ENCODE results near the gene CYP27A1.
"Not testable (repeated sequence)": the region's sequence is repeated elsewhere in the genome, so short reads cannot be mapped to it uniquely, and the experiment has no call there.

CYP27A1 gene

DNA sequence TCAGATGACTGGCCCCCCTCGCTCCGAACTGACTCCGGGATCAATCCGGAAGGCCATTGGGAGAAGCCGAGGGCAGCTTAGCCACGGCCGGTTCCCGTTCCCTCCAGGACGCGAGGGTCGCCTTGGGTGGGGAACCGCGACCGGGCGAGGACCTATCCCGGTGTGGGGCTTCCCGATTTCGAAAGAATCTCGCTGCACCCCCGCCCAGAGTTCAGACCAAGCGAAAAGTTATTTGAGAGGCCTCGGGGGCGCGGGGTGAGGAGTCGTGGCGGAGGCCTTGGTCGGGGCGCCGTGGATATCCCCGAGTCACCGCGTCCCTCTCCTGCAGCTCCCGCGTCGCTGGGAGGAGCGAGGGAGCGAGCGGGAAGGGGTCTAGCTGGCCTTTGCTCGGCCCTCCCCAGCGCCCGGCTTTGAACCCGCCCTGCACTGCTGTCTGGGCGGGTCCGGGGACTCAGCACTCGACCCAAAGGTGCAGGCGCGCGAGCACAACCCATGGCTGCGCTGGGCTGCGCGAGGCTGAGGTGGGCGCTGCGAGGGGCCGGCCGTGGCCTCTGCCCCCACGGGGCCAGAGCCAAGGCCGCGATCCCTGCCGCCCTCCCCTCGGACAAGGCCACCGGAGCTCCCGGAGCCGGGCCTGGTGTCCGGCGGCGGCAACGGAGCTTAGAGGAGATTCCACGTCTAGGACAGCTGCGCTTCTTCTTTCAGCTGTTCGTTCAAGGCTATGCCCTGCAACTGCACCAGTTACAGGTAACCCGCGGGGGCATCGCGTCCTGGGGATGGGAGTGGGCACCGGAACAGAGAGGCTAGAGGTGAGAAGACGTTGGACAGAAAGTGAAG lies at the start of gene CYP27A1:
TSS of gene CYP27A1 (plus strand) at position 457 of the 837 bp plus-strand sequence. CDS start at position 493, 36 bp downstream.
- peak; percentile 69 for DNase-seq

DNA sequence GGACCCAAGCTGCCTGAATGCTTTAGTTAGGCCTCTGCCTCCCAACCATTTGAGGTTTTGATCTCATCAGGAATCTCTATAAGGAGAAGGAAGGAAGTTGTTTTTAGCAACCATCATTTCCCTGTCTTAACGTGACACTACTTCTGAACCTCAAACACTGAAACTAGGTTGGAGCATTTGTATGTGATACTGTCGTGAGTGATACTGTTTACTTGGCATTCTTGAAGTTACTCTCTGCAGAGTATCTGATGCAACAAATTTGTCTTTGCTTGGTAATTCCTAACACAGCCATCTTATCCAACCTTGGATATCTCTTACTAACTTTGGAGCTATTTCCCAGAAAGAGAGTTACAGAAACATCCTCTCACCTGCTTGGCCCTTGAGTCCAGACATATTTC lies 49.2 kb upstream of the CYP27A1 start:
- no peak for DNase-seq

DNA sequence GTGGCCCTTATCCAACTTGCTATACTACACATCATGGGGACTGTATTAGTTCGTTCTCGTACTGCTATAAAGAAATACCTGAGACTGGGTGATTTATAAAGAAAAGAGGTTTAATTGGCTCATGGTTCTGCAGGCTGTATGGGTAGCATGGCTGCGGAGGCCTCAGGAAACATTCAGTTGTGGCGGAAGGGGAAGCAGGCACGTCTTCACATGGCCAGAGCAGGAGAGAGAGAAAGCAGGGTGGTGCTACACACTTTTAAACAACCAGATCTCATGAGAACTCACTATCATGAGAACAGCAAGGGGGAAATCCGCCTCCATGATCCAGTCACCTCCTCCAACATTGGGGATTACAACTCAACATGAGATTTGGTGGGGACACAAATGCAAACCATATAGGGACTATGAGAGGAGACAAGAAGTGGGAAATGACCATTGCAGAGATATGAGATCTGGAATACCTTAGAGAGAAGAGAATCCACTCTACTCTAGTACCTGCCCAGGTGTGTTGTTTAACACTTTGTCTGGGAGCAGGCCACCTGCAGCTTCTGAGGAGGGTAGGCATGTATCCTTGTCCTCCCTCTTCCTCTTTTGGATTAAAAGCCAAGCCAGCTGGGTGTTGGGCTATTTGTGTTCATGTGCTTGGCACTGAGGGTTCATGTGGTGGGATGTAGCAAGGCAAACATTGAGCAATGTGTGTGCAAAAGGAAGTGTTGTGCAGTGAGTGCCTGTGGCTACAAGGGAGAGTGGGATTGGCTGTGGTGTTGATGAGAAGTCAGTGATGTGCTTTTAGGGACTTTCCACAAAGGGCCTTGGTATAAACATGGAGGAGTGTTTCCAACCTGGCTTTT lies 48.6 kb upstream of the CYP27A1 start:
- DNase-seq = no peak

DNA sequence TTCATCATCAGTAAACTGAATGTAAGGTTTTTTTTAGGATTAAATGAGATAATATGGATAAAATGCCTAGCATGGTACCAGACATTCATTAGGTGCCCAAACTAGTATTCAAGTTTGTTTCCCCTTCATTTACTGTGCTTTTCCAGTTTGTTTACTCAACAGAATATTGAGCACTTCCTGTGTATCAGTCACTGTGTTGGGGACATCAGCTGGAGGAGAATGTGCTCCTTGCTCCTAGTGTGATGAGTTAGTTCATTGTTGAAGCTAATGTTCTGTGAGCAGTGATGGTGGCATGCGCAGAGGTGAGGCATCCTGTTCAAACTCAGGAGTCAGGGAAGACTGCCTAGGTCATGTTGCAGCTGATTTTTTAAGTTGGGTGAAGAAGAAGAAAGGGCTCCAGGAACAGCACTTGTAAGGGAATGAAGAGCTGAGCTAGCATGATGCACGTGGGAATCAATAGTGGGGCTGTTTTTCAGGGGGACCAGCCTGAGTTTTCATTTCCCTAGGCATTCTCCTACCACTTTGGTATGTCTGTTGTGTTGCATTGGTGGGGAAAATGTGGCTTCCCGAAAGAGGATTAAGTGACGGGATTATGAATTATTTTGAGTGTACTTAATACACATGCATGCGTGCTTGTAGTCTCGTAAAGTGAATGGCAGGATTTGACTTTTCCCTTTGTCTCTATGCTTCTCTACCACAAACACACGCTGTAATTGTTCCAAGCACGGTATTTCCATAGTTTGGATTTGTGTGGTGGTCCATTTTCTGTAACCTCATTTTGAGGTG lies 47.6 kb upstream of the CYP27A1 start:
- no peak for DNase-seq

DNA sequence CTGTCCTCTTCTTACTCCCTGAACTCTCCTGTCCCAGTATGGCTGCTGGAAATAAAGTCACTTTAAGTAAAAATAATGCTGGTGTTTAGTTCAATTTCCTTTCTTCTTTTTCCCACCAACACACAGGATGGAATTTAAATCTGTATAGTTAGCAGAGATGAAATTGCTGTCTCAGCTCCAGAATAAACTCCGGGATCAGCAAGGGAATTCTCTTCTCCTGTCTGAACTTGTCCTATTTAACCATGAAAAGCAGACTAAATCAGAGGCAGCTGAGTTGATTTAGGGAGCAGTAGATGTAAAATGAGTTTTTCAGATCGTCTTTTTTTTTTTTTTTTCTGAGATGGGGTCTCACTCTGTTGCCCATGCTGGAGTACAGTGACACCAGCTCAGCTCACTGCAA lies 45.4 kb upstream of the CYP27A1 start:
- no peak for DNase-seq

DNA sequence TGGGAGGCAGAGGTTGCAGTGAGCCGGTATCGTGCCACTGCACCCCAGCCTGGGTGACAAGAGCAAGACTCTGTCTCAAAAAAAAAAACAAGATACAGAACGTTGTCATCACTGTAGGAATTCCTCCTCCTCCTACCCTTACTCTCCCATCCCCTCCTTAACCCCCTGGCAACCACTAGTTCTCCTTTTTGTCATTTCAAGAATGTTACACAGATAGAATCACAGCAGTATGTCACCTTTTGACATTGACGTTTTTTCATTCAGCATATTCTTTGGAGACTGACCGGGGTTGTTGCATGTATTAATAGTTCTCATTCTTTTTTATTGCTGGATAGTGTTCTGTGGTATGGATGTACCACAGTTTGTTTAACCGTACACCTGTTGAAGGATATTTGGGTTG lies 38.9 kb upstream of the CYP27A1 start:
- DNase-seq = no peak

DNA sequence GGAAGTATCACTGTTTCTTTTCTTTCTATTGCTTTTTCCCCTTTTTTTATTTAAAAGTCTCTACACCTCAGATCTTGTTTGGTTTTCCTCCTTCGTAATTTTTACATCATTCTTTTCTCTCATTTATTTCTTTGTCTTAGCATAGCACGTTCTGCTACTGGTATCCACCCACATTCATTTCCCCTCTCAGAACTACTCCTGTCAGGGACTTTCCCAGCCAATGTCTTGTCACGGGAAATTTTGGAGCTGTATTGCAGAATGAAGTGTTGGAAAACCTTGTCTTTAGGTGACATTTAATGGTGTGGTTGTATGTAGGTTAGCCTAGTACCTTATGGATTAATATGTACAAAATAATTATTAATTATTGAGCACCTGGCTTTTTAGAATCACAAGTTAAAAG lies 37.3 kb upstream of the CYP27A1 start:
- no peak for DNase-seq

DNA sequence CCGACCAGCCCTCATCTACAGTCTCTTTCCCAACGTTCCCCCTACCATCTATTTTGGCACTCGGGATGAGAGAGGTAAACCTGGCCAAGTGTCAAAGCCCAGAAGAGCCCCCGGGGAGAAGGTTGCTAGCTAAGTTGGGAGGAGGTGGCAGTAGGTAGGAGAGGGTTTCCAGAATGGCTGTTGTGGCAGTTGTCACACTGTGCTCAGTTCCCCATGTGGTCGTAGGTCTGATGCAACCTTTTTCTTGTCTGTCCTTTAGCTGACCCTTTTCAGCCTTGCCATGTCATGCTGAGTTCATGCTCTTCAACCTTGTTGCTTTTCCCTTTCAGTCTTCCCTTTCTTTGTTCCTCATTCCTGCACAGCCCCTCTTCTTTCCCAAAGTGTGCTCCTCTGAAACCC lies 36.8 kb upstream of the CYP27A1 start:
- no peak for DNase-seq

DNA sequence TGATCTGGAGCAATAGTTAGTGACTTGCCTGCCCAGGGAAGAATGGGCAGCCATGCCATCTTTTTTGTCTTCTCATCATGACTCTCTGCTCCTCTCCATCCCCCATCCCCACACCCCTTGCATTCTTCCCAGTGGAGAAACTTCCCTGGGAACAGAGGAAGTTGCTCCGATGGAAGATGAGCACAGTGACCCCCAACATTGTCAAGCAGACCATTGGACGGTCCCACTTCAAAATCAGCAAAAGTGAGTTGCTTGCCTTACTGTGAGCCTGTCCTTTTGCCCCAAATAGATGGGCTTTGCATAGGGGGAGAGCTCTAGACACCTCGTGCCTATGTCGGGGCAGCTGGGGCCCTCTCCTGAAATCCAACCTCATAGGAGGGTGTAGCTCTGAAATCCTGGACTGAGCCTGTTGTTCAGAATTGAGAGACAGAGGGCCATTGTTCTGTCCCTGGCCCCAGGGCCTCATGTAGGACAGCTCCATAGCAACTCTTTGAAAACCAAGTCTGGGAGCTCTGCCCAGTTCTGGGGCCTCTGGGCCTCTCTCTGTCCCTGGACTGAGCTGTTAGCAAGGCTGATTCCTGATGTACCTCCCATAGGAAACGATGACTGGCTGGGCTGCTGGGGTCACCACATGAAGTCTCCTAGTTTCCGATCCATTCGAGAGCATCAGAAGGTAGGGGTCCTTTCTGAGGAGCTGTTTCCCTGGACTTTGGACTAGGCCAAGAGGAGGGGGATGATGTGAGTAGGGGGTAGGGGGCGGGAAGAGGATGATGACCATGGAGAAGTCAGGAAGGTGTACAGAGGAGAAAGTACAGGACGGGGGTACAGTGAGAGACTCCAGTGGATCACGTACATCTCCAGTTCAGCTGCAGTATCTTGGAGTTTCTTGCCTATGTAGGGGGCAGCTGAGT lies 36.1 kb upstream of the CYP27A1 start:
- DNase-seq = peak; percentile 76

DNA sequence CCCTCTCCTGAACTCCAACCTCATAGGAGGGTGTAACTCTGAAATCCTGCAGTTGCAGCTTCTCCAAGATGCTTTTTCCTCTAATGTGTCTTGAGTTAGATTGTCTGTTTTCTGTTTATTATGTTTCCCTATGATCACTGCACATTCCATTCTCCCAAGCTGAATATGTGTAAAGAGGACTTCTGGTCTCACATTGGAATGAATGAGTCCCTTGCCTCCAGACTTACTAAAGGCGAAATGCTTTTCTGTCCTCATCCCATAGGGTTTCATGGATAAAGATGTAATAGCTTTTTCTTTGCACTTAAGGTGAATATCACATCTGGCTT lies 35.5 kb upstream of the CYP27A1 start:
- no peak for DNase-seq

DNA sequence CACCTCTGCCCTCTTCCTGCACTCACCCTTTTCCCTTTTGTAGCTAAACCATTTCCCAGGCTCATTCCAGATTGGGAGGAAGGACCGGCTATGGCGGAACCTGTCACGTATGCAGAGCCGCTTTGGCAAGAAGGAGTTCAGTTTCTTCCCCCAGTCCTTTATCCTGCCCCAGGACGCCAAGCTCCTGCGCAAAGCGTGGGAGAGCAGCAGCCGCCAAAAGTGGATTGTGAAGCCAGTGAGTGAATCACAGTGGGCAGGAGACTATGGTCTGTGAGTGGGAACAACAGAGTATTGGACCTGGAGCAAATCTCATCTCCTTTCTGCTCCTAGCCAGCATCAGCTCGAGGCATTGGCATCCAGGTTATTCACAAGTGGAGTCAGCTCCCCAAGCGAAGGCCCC lies 35.0 kb upstream of the CYP27A1 start:
- DNase-seq = no peak

DNA sequence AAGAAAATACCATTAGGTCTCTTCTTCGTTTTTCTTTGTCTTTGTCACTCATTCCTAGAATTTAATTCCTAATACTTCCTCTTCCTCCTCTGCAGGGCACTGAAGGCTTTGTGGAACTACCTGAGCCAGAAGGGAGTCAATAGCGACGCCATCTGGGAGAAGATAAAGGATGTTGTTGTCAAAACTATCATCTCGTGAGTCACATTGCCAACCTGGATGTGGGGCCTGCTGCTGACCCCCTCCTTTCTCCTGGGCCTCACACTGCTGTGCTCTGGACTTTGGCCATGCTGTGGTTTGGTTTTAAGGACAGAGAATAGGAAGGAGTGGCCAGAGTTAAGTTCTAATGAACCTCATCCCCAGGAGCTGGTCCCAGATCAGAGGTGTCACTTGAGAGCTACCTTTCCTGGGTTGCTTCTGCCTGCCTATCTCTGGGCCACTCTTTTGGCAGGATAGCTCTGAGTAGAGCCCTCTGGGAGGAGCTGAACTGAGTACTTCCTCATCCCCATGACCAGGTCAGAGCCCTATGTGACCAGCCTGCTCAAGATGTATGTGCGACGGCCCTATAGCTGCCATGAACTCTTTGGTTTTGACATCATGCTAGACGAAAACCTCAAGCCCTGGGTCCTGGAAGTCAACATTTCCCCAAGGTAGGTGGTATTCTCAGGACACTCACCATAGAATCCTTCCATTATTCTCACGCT lies 33.1 kb upstream of the CYP27A1 start:
- DNase-seq = no peak

DNA sequence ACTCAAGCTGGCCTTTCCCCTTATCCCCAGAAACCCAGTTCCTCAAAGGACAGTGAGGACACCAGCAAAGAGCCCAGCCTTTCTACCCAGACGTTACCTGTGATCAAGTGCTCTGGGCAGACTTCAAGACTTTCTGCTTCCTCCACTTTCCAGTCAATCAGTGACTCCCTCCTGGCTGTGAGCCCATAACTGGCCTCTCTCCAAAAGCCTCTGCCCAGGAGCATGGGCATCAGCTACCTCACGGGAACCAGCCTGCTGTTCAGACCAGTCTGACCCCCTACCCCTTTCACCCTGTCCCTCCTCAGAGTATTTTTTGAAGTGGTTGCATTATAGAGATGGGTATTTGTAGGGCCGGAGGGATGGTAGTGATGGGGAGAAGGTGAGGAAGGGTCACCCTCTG lies 27.7 kb upstream of the CYP27A1 start:
- DNase-seq = no peak

DNA sequence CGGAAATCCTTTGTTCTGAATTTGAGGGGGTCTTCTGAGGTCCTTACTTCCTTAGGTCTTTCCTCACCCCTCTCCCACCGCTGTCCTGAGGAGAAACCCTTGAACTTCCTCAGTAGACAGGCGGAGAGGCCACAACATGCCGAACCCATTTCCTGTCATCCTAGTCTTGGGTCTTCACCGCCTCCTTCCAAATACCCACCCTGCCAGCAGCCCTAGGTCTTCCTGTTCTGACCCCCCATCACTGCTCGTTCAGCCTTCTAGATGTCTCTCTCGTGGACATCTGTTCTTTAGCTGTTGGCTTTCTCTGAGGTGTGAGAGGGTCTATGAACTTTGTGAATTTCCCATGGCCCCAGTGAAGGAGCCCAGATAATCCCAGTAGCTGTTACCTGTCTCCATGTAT lies 27.2 kb upstream of the CYP27A1 start:
- DNase-seq = no peak

DNA sequence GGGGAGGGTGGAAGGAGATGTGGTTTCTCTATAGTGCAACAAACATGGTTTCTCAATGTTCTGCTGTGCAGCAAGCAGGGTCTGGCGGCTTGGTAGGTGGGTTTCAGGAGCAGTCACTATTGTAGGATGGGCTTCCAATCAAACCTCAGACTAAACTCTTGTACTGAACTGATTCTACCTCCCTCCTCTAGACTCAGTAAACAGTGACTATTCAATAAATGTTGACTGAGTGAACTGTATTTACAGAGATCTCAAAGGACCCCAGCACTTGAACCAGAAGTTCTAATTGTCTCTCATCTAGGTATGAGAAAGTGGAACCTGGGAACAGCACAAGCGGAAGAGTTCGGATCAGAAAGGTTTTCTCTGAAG lies 26.8 kb upstream of the CYP27A1 start:
- no peak for DNase-seq

DNA sequence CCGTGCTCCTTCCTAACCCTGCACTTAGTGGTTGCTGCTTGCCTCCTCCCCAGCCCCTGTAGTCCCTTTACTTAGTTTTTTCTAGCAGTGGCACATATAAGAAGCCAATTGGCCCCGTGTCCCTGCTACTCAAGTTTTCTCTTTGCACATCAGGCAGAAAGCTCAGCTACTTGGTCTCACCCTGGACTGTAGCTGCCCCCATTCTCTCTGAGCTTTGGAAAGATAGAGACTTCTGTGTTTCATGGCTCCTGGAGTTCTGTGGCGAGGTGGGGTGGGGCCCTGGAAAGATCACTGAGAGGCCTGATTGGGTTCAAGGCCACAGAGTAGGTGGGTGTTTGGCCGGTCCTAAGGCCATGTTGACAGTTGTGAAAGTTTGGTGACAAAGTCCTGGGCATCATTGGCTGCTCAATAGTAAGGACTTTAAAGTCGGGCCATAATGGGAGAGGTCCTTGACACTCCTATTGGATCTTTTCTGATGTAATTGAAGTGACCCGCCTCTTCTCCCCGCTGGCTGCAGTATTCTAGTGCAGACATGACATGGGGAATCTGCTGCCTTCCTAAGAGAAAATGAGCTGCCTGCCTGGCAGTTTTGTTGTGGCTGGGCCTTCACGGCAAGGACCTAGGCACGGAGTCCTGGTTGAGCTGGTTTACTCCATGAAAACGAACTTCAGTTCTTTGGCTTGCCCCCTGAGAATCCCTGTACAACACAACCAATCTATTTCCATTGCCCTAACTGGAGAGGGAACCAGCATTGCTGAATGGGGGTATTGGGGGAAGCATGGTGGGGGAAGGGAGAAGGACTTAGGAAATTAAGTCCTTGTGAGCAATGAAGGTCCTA lies 26.2 kb upstream of the CYP27A1 start:
- no peak for DNase-seq

DNA sequence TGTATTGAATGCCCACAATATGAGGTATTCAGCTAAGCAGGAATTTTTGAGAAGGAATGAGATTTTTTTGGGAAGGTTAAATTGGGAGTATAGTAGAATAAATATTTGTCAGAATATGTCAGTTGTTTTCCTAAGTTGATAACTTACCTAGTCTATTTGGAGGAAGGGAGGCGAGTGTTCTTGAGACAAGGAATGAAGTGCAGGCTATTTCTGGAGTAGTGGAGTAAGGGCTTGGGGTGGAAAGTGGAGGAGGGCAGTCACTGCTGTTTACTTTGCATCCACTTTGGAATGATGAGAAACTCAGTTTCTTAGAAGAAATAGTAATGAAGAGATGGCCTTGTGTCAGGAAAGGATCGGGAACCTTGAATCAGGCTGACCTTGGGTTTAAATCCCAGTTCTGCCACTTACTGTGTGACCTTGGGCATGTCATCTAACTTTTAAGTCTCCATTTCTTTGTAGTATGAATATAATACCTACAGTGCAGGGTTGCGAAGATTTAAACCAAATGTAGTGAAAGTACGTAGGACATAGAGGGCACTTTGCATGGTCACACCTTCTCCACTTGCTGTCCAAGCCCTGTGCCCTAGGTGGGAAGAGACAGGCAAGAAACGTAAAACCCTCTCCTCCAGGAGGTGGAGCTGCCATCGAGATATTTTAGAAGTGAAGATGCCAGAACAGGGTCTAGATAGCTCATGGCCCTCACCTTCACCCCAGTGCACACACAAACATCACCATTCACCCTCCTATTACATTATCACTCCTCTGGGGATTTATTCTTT lies 25.2 kb upstream of the CYP27A1 start:
- no peak for DNase-seq

DNA sequence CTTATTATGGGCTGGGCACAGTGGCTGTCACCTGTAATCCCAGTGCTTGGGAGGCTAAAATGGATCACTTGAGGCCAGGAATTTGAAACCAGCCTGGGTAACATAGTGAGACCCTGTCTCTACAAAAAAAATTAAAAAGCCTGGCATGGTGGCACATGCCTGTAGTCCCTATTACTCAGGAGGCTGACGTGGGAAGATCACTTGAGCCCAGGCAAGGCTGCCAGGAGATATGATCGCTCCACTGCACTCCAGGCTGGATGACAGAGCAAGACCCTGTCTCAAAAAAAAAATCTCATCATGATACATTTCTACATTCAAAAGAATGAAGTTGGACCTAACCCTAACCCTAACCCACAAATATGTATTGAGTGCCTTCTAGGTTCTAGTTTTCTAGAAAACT lies 20.2 kb upstream of the CYP27A1 start:
- DNase-seq = no peak

DNA sequence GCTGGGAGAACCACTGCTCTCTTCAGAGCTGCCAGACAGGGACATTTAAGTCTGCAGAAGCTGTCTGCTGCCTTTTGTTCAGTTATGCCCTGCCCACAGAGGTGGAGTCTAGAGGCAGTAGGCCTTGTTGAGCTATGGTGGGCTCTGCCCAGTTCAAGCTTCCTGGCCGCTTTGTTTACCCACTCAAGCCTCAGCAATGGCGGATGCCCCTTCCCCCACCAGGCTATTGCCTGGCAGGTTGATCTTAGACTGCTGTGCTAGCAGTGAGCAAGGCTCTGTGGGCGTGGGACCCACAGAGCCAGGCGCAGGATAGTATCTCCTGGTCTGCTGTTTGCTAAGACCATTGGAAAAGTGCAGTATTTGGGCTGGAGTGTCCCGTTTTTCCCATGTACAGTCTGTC lies 9.2 kb upstream of the CYP27A1 start:
- DNase-seq = not testable (repeated sequence)

DNA sequence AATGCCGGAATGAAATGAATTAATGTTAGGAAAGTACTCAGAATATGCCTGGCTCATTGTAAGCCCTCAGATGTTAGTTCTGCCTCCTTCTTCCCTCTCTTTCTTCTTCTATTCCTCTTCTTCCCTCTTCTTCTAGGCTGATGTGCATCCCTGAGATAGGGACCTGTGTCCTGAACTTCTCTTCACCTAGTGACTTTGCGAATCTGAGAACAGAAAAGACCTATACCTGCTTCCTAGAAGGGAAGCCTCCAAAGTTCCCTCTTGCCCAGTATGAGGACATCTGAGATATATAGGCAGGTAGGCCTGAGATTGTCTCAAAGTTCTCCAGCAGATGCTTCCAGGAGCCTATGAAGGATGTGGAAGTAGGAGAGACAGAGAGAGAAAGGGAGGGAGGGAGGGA lies 8.1 kb upstream of the CYP27A1 start:
- DNase-seq = no peak

Data from right hindlimb (tissue), 1 donor.